Measurements from ENCODE around the gene NRCAM.

NRCAM gene

DNA sequence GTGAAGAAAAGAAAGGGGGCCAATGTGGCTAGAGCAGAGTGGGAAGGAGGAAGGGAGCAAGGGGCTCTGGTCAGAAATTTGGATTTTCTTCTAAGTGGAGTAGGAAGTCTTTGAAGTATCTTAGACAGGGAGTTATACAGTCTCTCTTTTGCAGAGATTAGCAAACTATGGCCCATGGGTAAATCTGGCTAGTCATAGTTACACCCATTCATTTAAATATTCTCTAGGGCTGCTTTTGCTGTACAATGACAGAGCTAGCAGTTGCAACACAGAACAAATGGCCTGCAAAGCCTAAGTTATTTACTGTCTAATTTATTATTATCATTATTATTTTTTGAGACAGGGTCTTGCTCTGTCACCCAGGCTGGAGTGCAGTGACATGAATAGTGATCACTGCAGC lies 315.6 kb downstream of the NRCAM start:
- Histone ChIP-seq H3K9ac (ENCODE audit: low read length) (no peak overlapping the region), H3K27me3 (ENCODE audit: control insufficient read depth in 1 of 2, insufficient read depth in 2 of 2, low read length in 2 of 2) (no peaks in the 10 kb centered on the region), H3K27ac (ENCODE audit: low read depth, low read length) (no peak overlapping the region), H3K4me1 (ENCODE audit: insufficient read depth, low read length) (peaks cover 12% of the 10 kb centered on the region), H3K36me3 (ENCODE audit: insufficient read depth, low read length) (no peaks in the 10 kb centered on the region), H3K9me3 (ENCODE audit: low read length) (peaks cover 4% of the 10 kb centered on the region), H3K4me3 (ENCODE audit: low read depth in 1 of 2, low read length in 2 of 2) (no peak overlapping the region)

DNA sequence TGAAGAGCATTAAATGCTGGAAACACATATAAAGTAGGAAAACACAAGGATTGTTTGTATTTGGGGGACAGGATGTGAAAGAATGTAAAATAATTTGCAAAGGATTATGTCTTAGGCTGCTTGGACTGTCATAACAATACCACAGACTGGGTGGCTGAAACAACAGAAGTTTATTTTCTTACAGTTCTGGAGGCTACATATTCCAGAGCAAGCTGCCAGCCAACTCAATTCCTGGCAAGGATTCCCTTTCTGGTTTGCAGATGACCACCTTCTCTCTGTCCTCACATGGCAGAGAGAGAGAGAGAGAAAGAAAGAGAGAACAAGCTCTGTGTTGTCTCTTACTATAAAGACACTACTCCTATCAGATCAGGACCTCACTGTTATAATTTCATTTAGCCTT lies 317.3 kb downstream of the NRCAM start:
- Histone ChIP-seq H3K4me3 (ENCODE audit: low read depth in 1 of 2, low read length in 2 of 2) (no peak overlapping the region), H3K36me3 (ENCODE audit: insufficient read depth, low read length) (no peaks in the 10 kb centered on the region), H3K9me3 (ENCODE audit: low read length) (peaks cover 4% of the 10 kb centered on the region), H3K27ac (ENCODE audit: low read depth, low read length) (peak overlapping the region; percentile 26), H3K9ac (ENCODE audit: low read length) (no peak overlapping the region), H3K4me1 (ENCODE audit: insufficient read depth, low read length) (peaks cover 12% of the 10 kb centered on the region), H3K27me3 (ENCODE audit: control insufficient read depth in 1 of 2, insufficient read depth in 2 of 2, low read length in 2 of 2) (no peaks in the 10 kb centered on the region)

DNA sequence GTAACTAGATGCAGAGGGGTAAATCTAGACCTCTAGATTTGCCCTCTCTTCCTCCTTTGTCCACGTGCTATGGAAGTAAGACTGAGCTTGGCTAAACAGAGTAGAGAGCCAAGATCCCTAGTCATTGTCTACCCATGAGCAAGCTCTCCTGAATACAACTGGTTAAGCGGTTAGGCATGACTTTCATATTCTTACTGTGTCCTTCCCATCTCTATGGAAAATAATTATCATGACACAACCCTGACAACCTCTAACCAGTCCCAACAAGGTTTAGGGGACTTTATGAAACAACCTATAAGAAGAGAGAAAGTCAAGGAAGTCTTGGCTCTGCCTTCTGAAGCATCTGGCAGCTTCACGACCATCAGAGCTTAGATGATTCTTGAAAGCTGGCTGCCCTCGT lies 318.2 kb downstream of the NRCAM start:
- H3K27ac ChIP-seq (ENCODE audit: low read depth, low read length): no peak overlapping the region
- H3K27me3 ChIP-seq (ENCODE audit: control insufficient read depth in 1 of 2, insufficient read depth in 2 of 2, low read length in 2 of 2): no peaks in the 10 kb centered on the region

DNA sequence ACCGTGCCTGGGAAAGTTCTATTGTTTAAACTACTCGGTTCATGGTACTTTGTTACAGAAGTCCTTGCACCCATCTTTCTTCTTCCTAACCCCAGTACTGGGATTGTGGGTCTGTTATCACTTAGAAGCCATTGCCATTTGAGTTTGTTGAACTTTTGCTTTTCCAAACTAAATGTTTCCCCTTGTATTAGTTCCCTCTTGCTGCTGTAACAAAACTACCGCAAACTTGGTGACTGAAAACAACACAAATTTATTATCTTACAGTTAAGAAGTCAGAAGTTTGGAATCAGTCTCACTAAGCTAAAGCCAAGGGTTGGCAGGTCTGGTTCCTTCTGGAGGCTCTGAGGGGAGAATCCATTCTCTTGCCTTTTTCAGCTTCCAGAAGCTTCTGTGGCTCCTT lies 319.2 kb downstream of the NRCAM start:
- no peaks in the 10 kb centered on the region for H3K36me3 ChIP-seq (ENCODE audit: insufficient read depth, low read length)
- no peak overlapping the region for H3K9ac ChIP-seq (ENCODE audit: low read length)
- no peaks in the 10 kb centered on the region for H3K27me3 ChIP-seq (ENCODE audit: control insufficient read depth in 1 of 2, insufficient read depth in 2 of 2, low read length in 2 of 2)
- H3K9me3 ChIP-seq (ENCODE audit: low read length): peaks cover 4% of the 10 kb centered on the region
- peaks cover 12% of the 10 kb centered on the region for H3K4me1 ChIP-seq (ENCODE audit: insufficient read depth, low read length)
- no peak overlapping the region for H3K4me3 ChIP-seq (ENCODE audit: low read depth in 1 of 2, low read length in 2 of 2)
- no peak overlapping the region for H3K27ac ChIP-seq (ENCODE audit: low read depth, low read length)

More for the DNA sequence above, 318.2 kb downstream of the NRCAM start:
- no peaks in the 10 kb centered on the region for H3K36me3 ChIP-seq (ENCODE audit: insufficient read depth, low read length)
- peaks cover 12% of the 10 kb centered on the region for H3K4me1 ChIP-seq (ENCODE audit: insufficient read depth, low read length)
- no peak overlapping the region for H3K9ac ChIP-seq (ENCODE audit: low read length)
- no peak overlapping the region for H3K4me3 ChIP-seq (ENCODE audit: low read depth in 1 of 2, low read length in 2 of 2)
- H3K9me3 ChIP-seq (ENCODE audit: low read length): peaks cover 4% of the 10 kb centered on the region

DNA sequence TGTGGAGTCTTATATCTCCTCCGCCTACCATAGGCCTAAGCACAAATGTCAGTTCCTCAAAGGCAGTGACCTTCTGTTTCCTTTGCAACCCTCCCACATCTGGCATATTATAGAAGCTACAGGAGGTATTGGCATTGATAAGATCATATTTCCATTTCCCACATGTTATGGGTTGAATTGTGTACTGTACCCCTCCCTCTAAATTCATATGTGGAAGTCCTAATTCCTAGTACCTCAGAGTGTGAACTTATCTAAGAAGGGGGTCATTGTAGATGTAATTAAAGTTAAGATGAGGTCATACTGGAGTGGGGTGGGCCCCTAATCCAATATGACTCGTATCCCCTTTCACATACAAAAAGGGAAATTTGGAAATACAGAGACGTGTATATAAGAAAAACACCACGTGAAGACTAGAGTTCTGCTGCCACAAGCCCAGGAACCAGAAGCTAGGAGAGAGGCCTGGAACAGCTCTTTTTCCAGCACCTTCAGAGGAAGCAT lies 320.0 kb downstream of the NRCAM start:
- Histone ChIP-seq H3K9ac (ENCODE audit: low read length) (no peak overlapping the region), H3K4me3 (ENCODE audit: low read depth in 1 of 2, low read length in 2 of 2) (no peak overlapping the region), H3K27me3 (ENCODE audit: control insufficient read depth in 1 of 2, insufficient read depth in 2 of 2, low read length in 2 of 2) (no peaks in the 10 kb centered on the region), H3K27ac (ENCODE audit: low read depth, low read length) (no peak overlapping the region), H3K4me1 (ENCODE audit: insufficient read depth, low read length) (peaks cover 12% of the 10 kb centered on the region), H3K36me3 (ENCODE audit: insufficient read depth, low read length) (no peaks in the 10 kb centered on the region), H3K9me3 (ENCODE audit: low read length) (peaks cover 4% of the 10 kb centered on the region)

DNA sequence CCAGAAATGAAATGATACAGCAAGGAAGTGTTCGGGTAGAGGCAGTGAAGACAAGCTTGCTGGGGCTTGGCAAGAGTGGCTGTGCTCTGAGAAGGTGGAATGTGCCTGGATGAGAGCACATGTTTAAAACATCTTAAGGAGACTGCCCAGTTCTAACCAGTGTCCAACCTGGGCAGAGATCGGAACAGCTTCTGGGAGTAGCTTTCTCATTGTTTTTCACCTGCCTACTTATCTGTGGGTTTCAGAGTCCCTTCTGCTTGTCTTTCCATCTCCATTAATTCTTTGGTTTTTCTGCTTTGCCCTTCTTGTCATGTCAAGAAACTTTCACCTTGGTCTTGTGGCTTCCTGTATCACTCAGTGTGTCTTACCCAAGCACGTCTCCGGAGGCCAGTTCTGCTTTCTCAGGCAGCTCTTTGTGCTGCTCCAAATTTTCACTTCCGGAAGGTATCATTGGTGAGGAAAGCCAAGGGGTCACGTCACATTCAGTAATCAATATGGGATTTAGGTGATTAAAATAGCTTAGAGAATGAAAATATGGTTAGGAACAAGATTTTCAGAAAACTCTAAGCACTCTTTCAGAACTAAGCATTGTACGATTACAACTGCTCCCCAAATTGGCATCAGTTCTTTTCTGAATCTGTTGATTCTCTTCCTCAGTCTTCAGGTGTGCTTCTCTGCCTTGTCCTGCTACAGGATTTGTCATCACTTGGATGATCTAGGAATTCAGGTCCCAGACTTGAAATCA lies 320.6 kb downstream of the NRCAM start:
- H3K9me3 ChIP-seq (ENCODE audit: low read length): peaks cover 4% of the 10 kb centered on the region
- H3K36me3 ChIP-seq (ENCODE audit: insufficient read depth, low read length): no peaks in the 10 kb centered on the region
- no peak overlapping the region for H3K9ac ChIP-seq (ENCODE audit: low read length)
- H3K27ac ChIP-seq (ENCODE audit: low read depth, low read length): no peak overlapping the region
- H3K27me3 ChIP-seq (ENCODE audit: control insufficient read depth in 1 of 2, insufficient read depth in 2 of 2, low read length in 2 of 2): no peaks in the 10 kb centered on the region
- H3K4me3 ChIP-seq (ENCODE audit: low read depth in 1 of 2, low read length in 2 of 2): no peak overlapping the region
- peaks cover 12% of the 10 kb centered on the region for H3K4me1 ChIP-seq (ENCODE audit: insufficient read depth, low read length)

DNA sequence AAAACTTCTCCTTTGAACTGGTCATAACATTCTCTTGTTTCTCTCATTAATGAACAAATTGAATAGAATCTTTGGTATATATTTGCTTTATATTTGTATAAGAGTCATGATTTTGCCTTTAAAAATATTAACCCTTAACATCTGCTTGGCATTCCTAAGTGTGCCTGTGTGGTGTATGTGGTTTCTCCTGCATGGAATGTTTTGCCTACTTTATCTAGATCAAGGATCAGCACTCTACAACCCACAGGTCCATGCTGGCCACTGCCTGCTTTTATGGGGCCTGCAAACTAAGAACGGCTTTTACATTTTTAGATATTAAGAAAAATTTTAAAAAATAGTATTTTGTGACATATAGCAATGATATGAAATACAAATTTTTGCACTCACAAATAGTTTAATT lies 321.8 kb downstream of the NRCAM start:
- no peak overlapping the region for H3K9ac ChIP-seq (ENCODE audit: low read length)
- no peaks in the 10 kb centered on the region for H3K27me3 ChIP-seq (ENCODE audit: control insufficient read depth in 1 of 2, insufficient read depth in 2 of 2, low read length in 2 of 2)
- no peak overlapping the region for H3K27ac ChIP-seq (ENCODE audit: low read depth, low read length)
- no peak overlapping the region for H3K4me3 ChIP-seq (ENCODE audit: low read depth in 1 of 2, low read length in 2 of 2)
- H3K36me3 ChIP-seq (ENCODE audit: insufficient read depth, low read length): no peaks in the 10 kb centered on the region
- peaks cover 4% of the 10 kb centered on the region for H3K9me3 ChIP-seq (ENCODE audit: low read length)
- H3K4me1 ChIP-seq (ENCODE audit: insufficient read depth, low read length): peaks cover 10% of the 10 kb centered on the region

DNA sequence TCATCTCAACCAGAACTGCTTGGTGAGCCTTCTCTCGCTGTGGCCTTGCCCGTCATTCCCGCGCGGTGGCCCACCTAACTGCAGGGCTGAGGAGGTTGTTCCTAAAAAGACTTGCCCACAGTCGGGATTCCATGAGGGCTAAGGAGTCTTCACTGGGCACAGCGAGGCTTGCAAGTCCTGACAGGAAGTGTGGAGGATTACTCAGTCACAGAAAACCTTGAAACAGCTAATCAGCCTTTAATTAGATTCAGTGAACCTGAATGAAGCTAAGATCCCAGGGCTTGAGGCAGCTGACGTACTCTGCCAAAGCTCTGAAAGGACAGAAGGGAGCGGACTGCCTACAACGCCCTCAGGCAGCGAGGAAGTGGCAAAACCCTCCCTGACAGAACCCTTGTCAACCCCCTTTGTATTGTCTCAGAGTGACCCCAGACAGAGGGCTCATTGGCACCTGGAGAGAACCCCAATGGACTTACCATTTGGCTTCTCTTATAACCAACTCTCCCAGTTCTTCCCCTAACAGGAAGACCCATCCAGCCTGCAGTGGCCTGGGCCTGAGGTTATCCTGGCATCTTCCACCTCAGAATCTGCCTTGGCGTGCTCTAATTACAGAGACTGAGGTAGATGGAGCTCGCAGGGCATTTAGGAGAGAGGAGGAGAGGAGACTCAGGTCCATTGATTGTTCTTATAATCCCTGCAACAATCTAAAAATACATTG lies 323.5 kb downstream of the NRCAM start:
- H3K27ac ChIP-seq (ENCODE audit: low read depth, low read length): no peak overlapping the region

DNA sequence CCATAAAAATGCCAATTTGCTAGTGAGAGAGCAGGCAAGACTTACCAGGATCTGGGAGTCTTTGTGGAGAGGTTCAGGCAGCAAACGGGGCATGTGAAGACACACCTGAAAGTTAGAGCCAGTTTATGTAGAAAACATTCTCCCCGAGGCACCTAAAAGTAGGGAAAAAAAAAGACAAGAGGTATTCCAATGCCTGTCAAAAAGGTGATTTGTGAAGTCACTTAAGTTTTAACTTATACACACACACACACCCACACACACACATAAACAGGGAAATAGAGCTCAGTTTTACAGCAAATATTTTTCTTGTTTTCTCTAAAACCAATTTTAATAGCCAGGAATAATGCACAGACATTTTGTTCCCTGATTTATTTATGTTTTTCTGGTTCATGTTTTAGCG lies 326.0 kb downstream of the NRCAM start, which contains the start of gene LAMB4:
LAMB4 (minus strand) TSS at position 101 of the 400 bp plus-strand sequence. CDS start 7,197 bp downstream, outside the sequence.
- Histone ChIP-seq H3K4me1 (ENCODE audit: insufficient read depth, low read length) (no peaks in the 10 kb centered on the region), H3K9me3 (ENCODE audit: low read length) (no peaks in the 10 kb centered on the region), H3K27ac (ENCODE audit: low read depth, low read length) (no peak within 1 kb of the TSS), H3K9ac (ENCODE audit: low read length) (no peak within 1 kb of the TSS), H3K36me3 (ENCODE audit: insufficient read depth, low read length) (no peaks in the 10 kb centered on the region), H3K27me3 (ENCODE audit: control insufficient read depth in 1 of 2, insufficient read depth in 2 of 2, low read length in 2 of 2) (no peaks in the 10 kb centered on the region), H3K4me3 (ENCODE audit: low read depth in 1 of 2, low read length in 2 of 2) (no peak within 1 kb of the TSS)

More for the DNA sequence above, 323.5 kb downstream of the NRCAM start:
- no peaks in the 10 kb centered on the region for H3K27me3 ChIP-seq (ENCODE audit: control insufficient read depth in 1 of 2, insufficient read depth in 2 of 2, low read length in 2 of 2)
- H3K4me1 ChIP-seq (ENCODE audit: insufficient read depth, low read length): no peaks in the 10 kb centered on the region
- no peak overlapping the region for H3K9ac ChIP-seq (ENCODE audit: low read length)
- no peaks in the 10 kb centered on the region for H3K36me3 ChIP-seq (ENCODE audit: insufficient read depth, low read length)
- H3K4me3 ChIP-seq (ENCODE audit: low read depth in 1 of 2, low read length in 2 of 2): no peak overlapping the region
- H3K9me3 ChIP-seq (ENCODE audit: low read length): peaks cover 4% of the 10 kb centered on the region

DNA sequence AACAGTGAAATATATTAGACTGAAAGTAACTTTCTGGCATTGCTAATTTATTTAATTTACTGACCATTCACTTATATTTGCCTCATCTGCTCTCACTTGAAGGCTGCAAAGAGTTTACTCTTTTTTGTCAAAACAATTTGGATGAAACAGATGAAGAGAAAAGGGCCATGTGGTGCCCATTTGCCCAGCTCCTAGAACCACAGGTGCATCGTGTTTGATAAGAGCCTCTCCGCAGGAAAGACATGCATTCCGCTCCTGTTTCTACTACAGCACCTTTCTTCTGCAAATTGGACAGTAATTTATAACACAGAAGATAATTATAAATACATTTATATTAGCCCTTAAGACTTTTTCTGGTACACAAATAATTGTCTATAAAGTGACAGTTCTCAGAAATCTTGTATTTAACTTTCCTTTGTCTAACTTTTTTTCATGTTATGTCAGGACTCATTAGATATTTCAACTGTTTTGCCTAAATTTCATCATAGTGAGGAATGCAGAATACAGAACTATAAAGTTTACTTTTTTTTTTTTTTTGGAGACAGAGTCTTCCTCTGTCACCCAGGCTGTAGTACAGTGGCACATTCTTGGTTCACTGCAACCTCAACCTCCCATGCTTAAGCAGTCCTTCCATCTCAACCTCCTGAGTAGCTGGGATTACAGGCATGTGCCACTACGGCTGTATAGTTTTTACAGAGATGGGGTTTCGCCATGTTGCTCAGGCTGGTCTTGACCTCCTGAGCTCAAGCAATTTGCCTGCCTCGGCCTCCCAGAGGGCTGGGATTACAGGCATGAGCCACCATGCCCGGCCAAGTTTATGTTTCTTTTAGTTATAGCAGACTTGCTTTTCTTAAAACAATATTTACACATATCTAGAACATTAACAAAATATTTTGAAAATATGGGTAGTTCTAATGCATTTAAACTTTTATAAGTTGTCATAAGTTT lies 326.9 kb downstream of the NRCAM start:
- Histone ChIP-seq H3K9ac (ENCODE audit: low read length) (no peak overlapping the region), H3K36me3 (ENCODE audit: insufficient read depth, low read length) (no peaks in the 10 kb centered on the region), H3K4me3 (ENCODE audit: low read depth in 1 of 2, low read length in 2 of 2) (no peak overlapping the region), H3K27me3 (ENCODE audit: control insufficient read depth in 1 of 2, insufficient read depth in 2 of 2, low read length in 2 of 2) (no peaks in the 10 kb centered on the region), H3K9me3 (ENCODE audit: low read length) (no peaks in the 10 kb centered on the region), H3K27ac (ENCODE audit: low read depth, low read length) (no peak overlapping the region), H3K4me1 (ENCODE audit: insufficient read depth, low read length) (no peaks in the 10 kb centered on the region)

DNA sequence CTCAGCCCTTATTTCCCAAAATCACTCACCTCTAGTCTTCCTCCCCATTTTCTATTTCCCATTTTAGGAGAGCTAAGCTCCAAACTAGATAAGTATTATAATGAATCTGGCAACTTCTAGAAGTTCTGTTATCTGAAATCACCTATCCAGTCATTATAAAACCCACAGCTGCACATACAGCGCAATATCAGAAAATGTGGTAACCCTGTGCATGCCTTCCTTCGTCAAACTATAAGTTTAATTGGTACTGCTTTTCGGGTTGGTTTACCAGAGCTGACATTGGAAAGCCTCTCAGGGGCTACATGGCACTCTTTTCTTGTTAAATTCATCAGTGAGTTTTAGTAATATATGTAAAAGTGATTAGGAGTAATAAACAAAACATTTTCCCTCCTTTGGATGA lies 327.7 kb downstream of the NRCAM start:
- Histone ChIP-seq H3K9me3 (ENCODE audit: low read length) (no peaks in the 10 kb centered on the region), H3K27ac (ENCODE audit: low read depth, low read length) (no peak overlapping the region), H3K36me3 (ENCODE audit: insufficient read depth, low read length) (no peaks in the 10 kb centered on the region), H3K4me1 (ENCODE audit: insufficient read depth, low read length) (no peaks in the 10 kb centered on the region), H3K4me3 (ENCODE audit: low read depth in 1 of 2, low read length in 2 of 2) (no peak overlapping the region), H3K9ac (ENCODE audit: low read length) (no peak overlapping the region), H3K27me3 (ENCODE audit: control insufficient read depth in 1 of 2, insufficient read depth in 2 of 2, low read length in 2 of 2) (no peaks in the 10 kb centered on the region)
